Measurements from ENCODE around the gene CCK. TPM values are rescaled to one million over a fixed set of nuclear protein-coding genes. Genes with fewer than 3 reads are reported as not detected.

The CCK gene
- total RNA-seq, 4 donors from 2014 or later = not detected

DNA sequence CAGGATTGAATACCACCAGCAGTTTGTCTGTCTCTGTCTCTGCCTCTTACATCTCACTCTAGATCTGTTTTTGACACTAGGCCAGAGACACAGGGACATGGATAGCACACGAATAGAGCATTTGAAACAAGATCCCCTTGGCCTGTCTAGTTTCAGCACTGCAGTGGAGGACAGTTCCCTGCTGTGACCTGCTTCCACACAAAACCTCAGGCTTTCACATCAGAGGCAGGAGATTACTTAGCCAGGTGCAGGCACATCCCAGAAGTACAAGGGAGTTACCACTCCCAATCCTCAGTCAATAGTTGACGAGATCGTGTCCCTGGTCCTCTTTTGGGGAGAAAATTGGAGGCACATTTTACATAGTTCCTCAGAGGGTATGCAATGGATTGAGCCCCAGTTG, 34.0 kb upstream of the CCK start:
- TF ChIP-seq, protein P1, sequence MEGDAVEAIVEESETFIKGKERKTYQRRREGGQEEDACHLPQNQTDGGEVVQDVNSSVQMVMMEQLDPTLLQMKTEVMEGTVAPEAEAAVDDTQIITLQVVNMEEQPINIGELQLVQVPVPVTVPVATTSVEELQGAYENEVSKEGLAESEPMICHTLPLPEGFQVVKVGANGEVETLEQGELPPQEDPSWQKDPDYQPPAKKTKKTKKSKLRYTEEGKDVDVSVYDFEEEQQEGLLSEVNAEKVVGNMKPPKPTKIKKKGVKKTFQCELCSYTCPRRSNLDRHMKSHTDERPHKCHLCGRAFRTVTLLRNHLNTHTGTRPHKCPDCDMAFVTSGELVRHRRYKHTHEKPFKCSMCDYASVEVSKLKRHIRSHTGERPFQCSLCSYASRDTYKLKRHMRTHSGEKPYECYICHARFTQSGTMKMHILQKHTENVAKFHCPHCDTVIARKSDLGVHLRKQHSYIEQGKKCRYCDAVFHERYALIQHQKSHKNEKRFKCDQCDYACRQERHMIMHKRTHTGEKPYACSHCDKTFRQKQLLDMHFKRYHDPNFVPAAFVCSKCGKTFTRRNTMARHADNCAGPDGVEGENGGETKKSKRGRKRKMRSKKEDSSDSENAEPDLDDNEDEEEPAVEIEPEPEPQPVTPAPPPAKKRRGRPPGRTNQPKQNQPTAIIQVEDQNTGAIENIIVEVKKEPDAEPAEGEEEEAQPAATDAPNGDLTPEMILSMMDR (IDR thresholded peaks at IDR 0.05; ENCODE audit: low read depth) = no peak

DNA sequence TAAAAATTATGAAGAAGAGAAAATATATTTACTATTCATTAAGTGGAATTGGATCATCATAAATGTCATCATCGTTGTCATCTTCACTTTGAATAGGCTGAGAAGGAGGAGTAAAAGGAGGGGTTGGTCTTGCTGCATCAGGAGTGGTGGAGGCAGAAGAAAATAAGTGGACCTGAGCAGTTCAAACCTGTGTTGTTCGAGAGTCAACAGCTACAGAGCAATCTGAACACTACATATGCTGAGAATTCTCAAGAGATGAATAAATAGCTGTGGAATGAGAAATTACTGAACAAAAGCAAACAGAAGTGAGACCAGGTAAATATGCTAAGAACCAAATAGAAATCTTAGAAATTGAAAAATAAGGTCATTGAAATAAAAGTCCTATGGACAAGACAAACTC, 32.3 kb upstream of the CCK start:
- TF ChIP-seq, protein P1 (IDR thresholded peaks at IDR 0.05; ENCODE audit: low read depth) = no peak

DNA sequence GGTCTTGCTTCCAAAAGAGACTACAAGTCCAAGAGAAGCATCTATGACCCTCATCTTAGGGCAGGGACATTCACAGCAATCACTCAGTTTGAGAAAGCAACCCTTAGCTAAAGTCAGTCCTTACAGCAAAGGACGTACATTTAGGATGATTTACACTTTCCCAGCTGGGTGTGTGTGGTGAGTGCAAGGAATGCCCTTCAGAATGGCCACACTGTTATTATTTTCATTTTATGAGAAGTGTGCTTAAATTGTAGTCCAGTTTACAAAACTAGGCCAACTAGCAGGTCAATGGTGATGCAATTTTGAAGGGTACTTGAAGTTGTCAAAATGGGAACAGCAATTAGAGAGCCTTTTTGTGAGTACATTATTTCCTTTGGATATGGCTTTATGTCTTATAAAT, 26.0 kb upstream of the CCK start:
- TF ChIP-seq, protein P1 (IDR thresholded peaks at IDR 0.05; ENCODE audit: low read depth) = no peak

DNA sequence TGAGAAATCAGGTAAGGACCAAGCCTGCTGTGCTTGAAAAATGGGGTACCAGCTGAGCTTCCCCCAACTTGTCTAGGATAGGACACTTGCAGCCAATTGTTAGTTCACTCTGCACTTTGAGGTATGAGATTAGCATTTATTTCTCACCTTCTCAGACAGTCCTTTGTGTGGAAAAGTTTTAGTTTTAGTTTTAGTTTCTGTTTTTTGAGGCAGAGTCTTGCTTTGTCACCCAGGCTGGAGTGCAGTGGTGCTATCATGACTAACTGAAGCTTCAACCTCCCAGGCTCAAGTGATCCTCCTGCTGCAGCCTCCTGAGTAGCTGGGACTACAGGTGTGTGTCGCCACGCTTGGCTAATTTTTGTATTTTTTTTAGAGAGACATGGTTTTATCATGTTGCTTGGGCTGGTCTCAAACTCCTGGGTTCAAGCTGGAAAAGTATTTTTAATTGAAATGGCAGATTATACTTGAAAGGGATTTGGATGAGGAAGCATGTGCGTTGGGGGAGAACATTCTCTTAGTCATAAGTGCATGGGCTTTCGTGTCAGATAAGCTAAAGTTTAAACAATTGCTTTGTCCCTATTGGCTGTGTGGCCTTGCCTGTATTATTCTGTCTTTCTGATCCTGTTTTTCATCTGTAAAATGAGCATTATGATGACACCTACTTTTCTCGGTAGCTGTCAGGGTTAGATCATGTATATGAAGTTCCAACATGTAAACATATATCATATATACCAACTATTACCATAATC, 25.2 kb upstream of the CCK start:
- TF ChIP-seq, protein P1 (IDR thresholded peaks at IDR 0.05; ENCODE audit: low read depth) = no peak

DNA sequence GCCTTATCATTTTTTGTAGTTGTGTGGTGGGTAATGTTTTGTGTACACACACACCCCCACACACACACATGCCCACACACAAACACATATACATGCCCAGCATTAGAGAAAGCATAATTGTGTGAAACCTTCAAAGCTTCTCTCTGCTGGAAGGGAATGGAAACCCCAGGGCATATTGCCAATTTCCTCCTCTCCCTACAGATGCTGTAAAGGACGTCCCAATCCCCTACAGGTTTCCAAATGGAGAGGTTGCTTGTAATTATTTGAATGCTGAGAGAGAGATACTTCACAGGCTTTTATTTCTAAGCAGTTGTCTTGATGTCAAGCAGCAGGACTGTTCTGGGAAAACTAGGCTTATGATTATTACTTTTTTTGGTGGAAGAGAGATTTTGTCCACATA, 23.0 kb upstream of the CCK start:
- TF ChIP-seq, protein P1 (IDR thresholded peaks at IDR 0.05; ENCODE audit: low read depth) = no peak

DNA sequence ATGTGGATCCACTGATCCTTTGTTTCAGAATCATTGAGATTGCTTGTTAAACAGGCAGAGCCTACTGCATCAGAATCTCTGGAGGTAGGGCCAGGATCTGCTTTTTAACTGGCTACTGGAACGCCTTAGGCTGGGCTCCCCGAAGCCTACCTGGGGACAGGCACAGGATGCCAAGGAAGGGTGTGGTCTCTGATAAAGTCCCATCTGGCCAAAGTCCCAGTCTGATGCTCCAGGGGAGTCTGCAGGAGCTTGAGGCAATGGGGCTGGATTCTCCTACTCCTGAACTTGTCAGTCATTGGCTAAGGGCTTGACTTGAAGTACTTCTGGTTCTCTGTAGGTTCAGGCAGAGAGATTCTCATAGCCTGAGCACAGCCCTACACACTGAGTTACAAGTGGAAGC, 22.4 kb upstream of the CCK start:
- TF ChIP-seq, protein P1 (IDR thresholded peaks at IDR 0.05; ENCODE audit: low read depth) = no peak

DNA sequence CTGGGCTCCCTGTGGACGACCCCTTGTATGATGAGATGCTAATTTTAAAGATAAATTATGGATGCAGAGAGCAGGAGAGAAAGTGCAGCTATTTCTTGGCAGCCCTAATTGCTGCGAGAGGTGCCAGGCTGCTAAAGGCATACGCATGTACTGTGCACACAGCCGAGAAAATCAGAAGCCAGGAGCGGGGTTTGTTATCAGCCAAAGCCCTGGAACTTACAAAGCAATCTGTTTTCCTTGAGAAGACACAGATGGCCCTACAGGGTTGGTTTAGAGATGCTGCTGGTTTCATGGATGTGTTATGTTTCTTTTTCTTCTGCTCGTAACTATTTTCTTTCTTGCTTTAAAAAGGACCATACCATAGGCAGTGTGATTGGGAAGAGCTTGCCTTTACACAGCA, 11.7 kb upstream of the CCK start:
- TF ChIP-seq, protein P1 (IDR thresholded peaks at IDR 0.05; ENCODE audit: low read depth) = no peak

Data from subcutaneous adipose tissue (tissue), 4 donors.